Measurements from ENCODE around the gene RAD17. TPM values are rescaled to one million over a fixed set of nuclear protein-coding genes. Genes with fewer than 3 reads are reported as not detected.

RAD17 gene
- total and polyA plus RNA-seq, 2 of the 8 experiments (the other 6 are each of a cell fraction or from before 2014, with no cell fraction given), result 12.9 to 28.1 TPM

GRCh38 chr5:69341520-69342161 lies 28.0 kb upstream of the RAD17 start:
- Histone ChIP-seq H4K5ac (ENCODE audit: insufficient read length, low read depth, low read length) (no peak overlapping the region), H3K9ac (replicated peaks in 1 of 4; ENCODE audit: extremely low read depth in 1 of 4, low read depth in 3 of 4, low read length in 3 of 4) (no peak overlapping the region), H3K4me3 (ENCODE audit: extremely low read depth in 1 of 4, insufficient read depth in 2 of 4, low read depth in 3 of 4, low read length in 4 of 4) (no peak overlapping the region), H3K9me3 (ENCODE audit: insufficient read depth in 2 of 2, low read depth in 1 of 2, low read length in 1 of 2) (no peaks in the 10 kb centered on the region), H2BK120ac (replicated peaks; ENCODE audit: low read depth, low read length) (no peak overlapping the region), H3K27ac (ENCODE audit: low read depth, low read length) (no peak overlapping the region), H2BK20ac (ENCODE audit: low read length) (no peak overlapping the region), H3K18ac (ENCODE audit: extremely low read depth, low read length) (no peak overlapping the region), H3K4ac (replicated peaks; ENCODE audit: insufficient read length, low read depth, low read length) (no peak overlapping the region), H3K23ac (ENCODE audit: insufficient read length) (no peak overlapping the region), H2BK15ac (ENCODE audit: low read length) (no peak overlapping the region), H3K27me3 (replicated peaks in 1 of 4; ENCODE audit: control insufficient read depth in 3 of 4, extremely low read depth in 1 of 4, insufficient read depth in 3 of 4, low read length in 3 of 4) (no peaks in the 10 kb centered on the region), H4K20me1 (replicated peaks in 1 of 2; ENCODE audit: control insufficient read depth in 1 of 2, insufficient read depth in 2 of 2, low read length in 2 of 2) (no peaks in the 10 kb centered on the region), H3K56ac (replicated peaks; ENCODE audit: insufficient read length, low read depth, low read length) (no peak overlapping the region), H3K79me1 (ENCODE audit: low read depth, low read length) (no peaks in the 10 kb centered on the region), H3K79me2 (ENCODE audit: control insufficient read depth in 1 of 2, insufficient read depth in 2 of 2, low read length in 2 of 2) (no peaks in the 10 kb centered on the region), H4K8ac (ENCODE audit: extremely low read depth, insufficient read depth, low read length) (no peak overlapping the region), H3K4me2 (ENCODE audit: insufficient read depth in 1 of 2, low read depth in 2 of 2, low read length in 2 of 2) (no peak overlapping the region), H2AFZ (ENCODE audit: low read length) (no peak overlapping the region), H3K36me3 (ENCODE audit: control insufficient read depth in 2 of 4, insufficient read depth in 4 of 4, low read length in 3 of 4) (no peaks in the 10 kb centered on the region), H2AK5ac (ENCODE audit: low read depth, low read length) (no peak overlapping the region), H2BK5ac (ENCODE audit: low read depth, low read length) (no peak overlapping the region), H3K4me1 (replicated peaks in 1 of 4; ENCODE audit: control insufficient read depth in 3 of 4, insufficient read depth in 4 of 4, low read length in 3 of 4) (no peaks in the 10 kb centered on the region), H3K23me2 (ENCODE audit: low read depth, low read length) (no peaks in the 10 kb centered on the region), H3K14ac (ENCODE audit: insufficient read length) (no peak overlapping the region), H2BK12ac (ENCODE audit: low read depth, low read length) (no peak overlapping the region), H4K91ac (replicated peaks; ENCODE audit: insufficient read length, low read length) (no peak overlapping the region)
- no peak for DNase-seq (ENCODE audit: low read depth in 1 of 2, low spot score in 2 of 2)
- ChIA-PET CTCF (ENCODE audit: partially characterized antibody) (interaction anchor here (1.3 kb wide), 1 partner anchor 10 kb away, joined by 3 read pairs; no protein-coding TSS in a partner anchor), POLR2A (ENCODE audit: partially characterized antibody) (no interaction called here)
- 89% methylated on average over 4 of the region's 4 CpGs; no CpG with 5 or more reads in 1 of the 2 experiments for WGBS, 2 experiments (ENCODE audit: extremely low coverage in 1 of 2, insufficient coverage in 1 of 2, insufficient read length in 1 of 2, insufficient replicate concordance in 2 of 2, low coverage in 1 of 2, low lambda C conversion rate in 2 of 2, missing lambda C conversion rate in 1 of 2)
- no peak for FAIRE-seq
- TF ChIP-seq RNF2 (IDR thresholded peaks at IDR 0.05; ENCODE audit: borderline replicate concordance, low read depth, low read length, missing control alignments, poor library complexity, severe bottlenecking) (no peak), ZNF274 (IDR thresholded peaks at IDR 0.05; ENCODE audit: borderline replicate concordance, extremely low read depth, low read length) (no peak), TAF1 (IDR thresholded peaks at IDR 0.05; ENCODE audit: low read depth, low read length) (no peak), ASH2L (IDR thresholded peaks at IDR 0.05; ENCODE audit: low read length) (no peak), POLR2AphosphoS5 (IDR thresholded peaks at IDR 0.05; ENCODE audit: low read depth, low read length) (no peak), CTBP2 (IDR thresholded peaks at IDR 0.05; ENCODE audit: borderline replicate concordance, insufficient read depth, insufficient read length, low read length) (no peak), TEAD4 (IDR thresholded peaks at IDR 0.05; ENCODE audit: low read depth, low read length) (no peak), CEBPB (IDR thresholded peaks at IDR 0.05; ENCODE audit: low read depth, low read length) (no peak)
- TF ChIP-seq, protein P1, sequence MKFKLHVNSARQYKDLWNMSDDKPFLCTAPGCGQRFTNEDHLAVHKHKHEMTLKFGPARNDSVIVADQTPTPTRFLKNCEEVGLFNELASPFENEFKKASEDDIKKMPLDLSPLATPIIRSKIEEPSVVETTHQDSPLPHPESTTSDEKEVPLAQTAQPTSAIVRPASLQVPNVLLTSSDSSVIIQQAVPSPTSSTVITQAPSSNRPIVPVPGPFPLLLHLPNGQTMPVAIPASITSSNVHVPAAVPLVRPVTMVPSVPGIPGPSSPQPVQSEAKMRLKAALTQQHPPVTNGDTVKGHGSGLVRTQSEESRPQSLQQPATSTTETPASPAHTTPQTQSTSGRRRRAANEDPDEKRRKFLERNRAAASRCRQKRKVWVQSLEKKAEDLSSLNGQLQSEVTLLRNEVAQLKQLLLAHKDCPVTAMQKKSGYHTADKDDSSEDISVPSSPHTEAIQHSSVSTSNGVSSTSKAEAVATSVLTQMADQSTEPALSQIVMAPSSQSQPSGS (IDR thresholded peaks at IDR 0.05; ENCODE audit: low read length), result no peak
- TF ChIP-seq, protein P2, sequence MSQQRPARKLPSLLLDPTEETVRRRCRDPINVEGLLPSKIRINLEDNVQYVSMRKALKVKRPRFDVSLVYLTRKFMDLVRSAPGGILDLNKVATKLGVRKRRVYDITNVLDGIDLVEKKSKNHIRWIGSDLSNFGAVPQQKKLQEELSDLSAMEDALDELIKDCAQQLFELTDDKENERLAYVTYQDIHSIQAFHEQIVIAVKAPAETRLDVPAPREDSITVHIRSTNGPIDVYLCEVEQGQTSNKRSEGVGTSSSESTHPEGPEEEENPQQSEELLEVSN (IDR thresholded peaks at IDR 0.05), result no peak
